T-cell (primary cell): ENCODE results near the gene FKBP10. TPM values are rescaled to one million over a fixed set of nuclear protein-coding genes. Genes with fewer than 3 reads are reported as not detected.

Experiments
- ATAC-seq, 4 experiments: fragments of 200-7000 bp in 3 of 4; fragments of 150-1000 bp in 1 of 4; cut with Tn5 transposase; replicated peaks in 1 of 4; 1 replicate in 3 of 4; 2 replicates in 1 of 4; pipeline ENCODE4 v1.10.0; 2021; ENCODE audit warnings: moderate library complexity in 3 of 4, mild to moderate bottlenecking in 2 of 4, moderate number of reproducible peaks in 1 of 4
- CTCF ChIA-PET, 2 donors: fragments of 300-600 bp; sonication (Branson Sonifier 250); formaldehyde crosslinking; loops; one replicate each; lab custom pipeline; 2022; ENCODE audit warnings: antibody characterized with exemption in 2 of 2; lab: Charles Lee
- POLR2A ChIA-PET, 2 donors: fragments of 300-600 bp; sonication (Branson Sonifier 250); formaldehyde crosslinking; loops; one replicate each; lab custom pipeline; 2022; ENCODE audit warnings: antibody characterized with exemption in 2 of 2; lab: Charles Lee
- DNase-seq, 35 experiments: peaks; one replicate each; pipeline versions ENCODE4 v3.0.0 to v3.0.0-alpha.2; 2013 to 2023
- H3K27ac ChIP-seq: one replicate; pipeline ENCODE4 v1.5.1; 2013; ENCODE audit warnings: low read length
- H3K27me3 ChIP-seq, 2 experiments: replicated peaks in 1 of 2; 1 replicate in 1 of 2; 2 replicates in 1 of 2; pipeline versions ENCODE4 v1.6.1 to v1.7.0; 2013; ENCODE audit warnings: low read length in 1 of 2, mixed read lengths in 1 of 2; ENCODE audit not compliant: control insufficient read depth in 2 of 2, insufficient read depth in 2 of 2; ENCODE audit errors: extremely low read depth in 1 of 2
- H3K36me3 ChIP-seq, 2 donors: 1 replicate in 1 of 2; 2 replicates in 1 of 2; pipeline versions ENCODE4 v1.6.1 to v1.7.0; 2013; ENCODE audit warnings: low read length in 1 of 2; ENCODE audit not compliant: control insufficient read depth in 2 of 2, insufficient read depth in 1 of 2; ENCODE audit errors: extremely low read depth in 1 of 2
- H3K4me1 ChIP-seq, 2 experiments: 1 replicate in 1 of 2; 2 replicates in 1 of 2; pipeline versions ENCODE4 v1.6.1 to v1.7.0; 2013; ENCODE audit warnings: low read length in 2 of 2, mixed read lengths in 1 of 2; ENCODE audit not compliant: insufficient read depth in 2 of 2, control insufficient read depth in 1 of 2; ENCODE audit errors: extremely low read depth in 1 of 2
- H3K4me3 ChIP-seq, 2 donors: 1 replicate in 1 of 2; 2 replicates in 1 of 2; pipeline versions ENCODE4 v1.5.1 to v1.7.0; 2013; ENCODE audit warnings: mild to moderate bottlenecking in 2 of 2, low read length in 1 of 2, moderate library complexity in 1 of 2; ENCODE audit not compliant: control insufficient read depth in 1 of 2; ENCODE audit errors: extremely low read depth in 1 of 2
- H3K9me3 ChIP-seq: 2 replicates; pipeline ENCODE4 v1.7.0; 2013
- H3K27ac Mint-ChIP-seq, 2 donors: one replicate each; pipeline ENCODE4 v1.8.0; 2020 to 2021; ENCODE audit warnings: mild to moderate bottlenecking in 2 of 2, mixed read lengths in 2 of 2
- H3K27me3 Mint-ChIP-seq, 2 donors: one replicate each; pipeline ENCODE4 v1.8.0; 2021 to 2022; ENCODE audit warnings: mixed read lengths in 2 of 2
- H3K36me3 Mint-ChIP-seq: one replicate; pipeline ENCODE4 v1.8.0; 2021; ENCODE audit warnings: mixed read lengths
- H3K4me1 Mint-ChIP-seq, 3 donors: one replicate each; pipeline ENCODE4 v1.8.0; 2020 to 2022; ENCODE audit warnings: mixed read lengths in 3 of 3, mild to moderate bottlenecking in 1 of 3
- H3K4me3 Mint-ChIP-seq, 3 donors: one replicate each; pipeline ENCODE4 v1.8.0; 2020 to 2022; ENCODE audit warnings: mild to moderate bottlenecking in 3 of 3, mixed read lengths in 3 of 3, moderate library complexity in 3 of 3
- H3K9me3 Mint-ChIP-seq, 3 donors: one replicate each; pipeline ENCODE4 v1.8.0; 2020 to 2022; ENCODE audit warnings: mixed read lengths in 3 of 3
- WGBS: methylation state at CpG from one replicate; pipeline ENCODE4 v1.1.5; 2013; ENCODE audit warnings: missing lambda C conversion rate; ENCODE audit not compliant: insufficient coverage; 5-methylcytosine and 5-hydroxymethylcytosine counted together
- total RNA-seq, 35 experiments: library from RNA in 6 of 35; stranded (reverse) in 6 of 35; fragments of 120-200 nt in 1 of 35; gene quantifications; one replicate each; pipeline versions ENCODE4 v1.2.1 to v1.2.4 and lab custom pipeline; 2013 to 2026

The FKBP10 gene
- total RNA-seq, 5 donors from 2014 or later (not counting 1 experiment from before 2014, with no cell fraction given): 0.49 to 1.3 (median 1.1) TPM; not detected in 1

DNA sequence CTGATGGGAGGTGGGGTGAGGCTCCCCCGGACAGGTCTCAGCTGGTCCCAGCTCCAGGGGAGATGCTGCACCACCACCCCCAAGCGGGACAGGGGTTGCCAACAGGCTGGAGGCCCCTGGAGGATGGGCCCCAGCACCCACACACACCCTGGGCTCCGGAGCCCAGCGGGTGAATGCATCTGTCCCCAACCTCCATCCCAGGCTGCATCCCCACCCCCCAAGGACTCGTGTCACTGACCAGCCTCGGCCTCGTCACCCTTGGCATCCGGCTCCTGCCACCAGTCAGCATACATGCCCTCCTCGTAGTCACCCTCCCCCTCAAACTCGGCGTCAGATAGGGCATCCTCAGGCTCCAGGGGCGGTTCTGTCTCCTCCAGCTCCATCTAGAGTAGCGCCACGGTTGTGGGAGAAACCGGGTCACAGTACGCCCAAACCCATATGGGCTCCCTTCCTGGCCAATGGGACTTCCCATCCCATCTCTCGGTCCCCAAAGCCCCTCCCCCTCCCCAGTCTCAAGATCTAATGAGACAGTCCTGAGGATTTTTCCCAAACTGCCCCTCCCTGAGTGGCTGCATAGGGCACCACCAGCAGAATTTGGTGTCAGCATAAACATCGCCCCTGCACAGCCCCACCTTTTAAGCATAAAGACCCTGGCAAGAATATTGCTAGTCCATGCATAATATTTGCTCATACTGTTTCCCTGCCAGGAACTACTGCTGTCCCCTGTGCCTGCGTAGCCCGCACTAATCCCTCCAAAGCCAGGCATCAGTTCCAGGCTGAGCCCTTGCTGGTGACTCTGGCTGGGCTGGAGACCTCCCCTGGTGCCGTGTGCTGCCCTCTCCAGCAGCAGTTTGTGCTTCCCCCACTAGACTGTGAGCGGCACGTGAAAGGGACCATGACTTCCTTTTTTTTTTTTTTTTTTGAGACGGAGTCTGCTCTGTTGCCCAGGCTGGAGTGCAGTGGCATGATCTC lies 9.5 kb upstream of the FKBP10 start:
- Histone ChIP-seq H3K9me3 (no peaks in the 10 kb centered on the region), H3K4me1 (peaks cover 2 to 18% of the 10 kb centered on the region in 2 experiments), H3K27me3 (peaks cover 0 to 14% of the 10 kb centered on the region in 2 experiments), H3K4me3 (no peak overlapping the region), H3K27ac (no peak overlapping the region), H3K36me3 (no peaks in the 10 kb centered on the region)
- H3K4me3 Mint-ChIP-seq: no peak overlapping the region
- no peaks in the 10 kb centered on the region for H3K36me3 Mint-ChIP-seq
- no peak overlapping the region for H3K27ac Mint-ChIP-seq
- WGBS: 71% methylated on average over 19 of the region's 24 CpGs
- ATAC-seq: no peak
- H3K4me1 Mint-ChIP-seq: peaks cover 4 to 8% (median 4%) of the 10 kb centered on the region in 3 donors
- ChIA-PET CTCF (interaction anchor here in 1 of 2 donors (1.3 kb wide), 1 partner anchor 8 kb away, joined by 4 read pairs; the partner anchor contains the start of gene P3H4), POLR2A (interaction anchor here in 1 of 2 donors (0.7 kb wide), 1 partner anchor 10 kb away, joined by 7 read pairs; the partner anchor contains the start of gene FKBP10)
- H3K27me3 Mint-ChIP-seq: peaks cover 0 to 4% of the 10 kb centered on the region in 2 donors
- no peak for DNase-seq
- no peaks in the 10 kb centered on the region for H3K9me3 Mint-ChIP-seq

DNA sequence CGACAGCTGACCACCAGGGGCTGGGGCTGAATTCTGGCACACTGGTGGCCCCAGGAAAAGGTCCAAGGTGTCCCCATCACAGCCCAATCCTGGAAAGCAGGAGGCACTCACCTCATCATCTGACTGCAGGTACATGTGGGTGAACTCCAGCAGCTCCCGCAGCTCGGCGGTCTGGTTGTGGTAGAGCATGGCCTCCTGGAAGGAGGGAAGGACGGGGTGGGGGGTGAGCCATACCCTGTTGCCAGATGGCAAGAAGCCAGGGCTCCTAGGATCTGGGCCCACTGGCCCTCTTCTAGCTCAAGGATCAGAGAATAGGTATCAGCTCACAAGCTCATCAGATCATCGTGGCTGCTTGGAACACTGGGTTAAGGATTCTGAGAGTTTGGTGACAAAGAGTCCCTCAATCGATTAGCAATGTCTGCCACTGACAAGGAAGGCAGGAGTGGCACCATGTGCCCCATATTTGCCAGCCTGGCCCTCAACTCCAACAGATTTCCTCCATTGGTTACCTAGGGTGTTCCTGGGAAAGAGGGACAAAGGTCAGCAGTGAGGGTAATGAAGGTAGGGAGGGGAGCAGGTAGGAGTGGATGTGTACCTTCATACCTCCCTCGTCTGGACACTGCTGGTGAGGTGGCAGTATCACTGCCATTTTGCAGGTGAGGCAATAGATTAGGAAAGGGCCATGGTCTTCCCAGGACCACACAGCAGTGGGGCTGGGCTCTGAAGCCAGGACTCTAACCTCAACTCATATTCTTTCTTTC lies 5.9 kb upstream of the FKBP10 start:
- H3K27ac ChIP-seq: no peak overlapping the region
- ATAC-seq (no peak), DNase-seq (no peak)
- Mint-ChIP-seq H3K9me3 (no peaks in the 10 kb centered on the region), H3K27me3 (no peaks in the 10 kb centered on the region), H3K4me3 (no peak overlapping the region), H3K27ac (no peak overlapping the region), H3K4me1 (peaks cover 15 to 17% (median 15%) of the 10 kb centered on the region in 3 donors), H3K36me3 (peaks cover 3% of the 10 kb centered on the region)
- H3K9me3 ChIP-seq: no peaks in the 10 kb centered on the region
- H3K4me1 ChIP-seq: peaks cover 0 to 22% of the 10 kb centered on the region in 2 experiments
- no peak overlapping the region for H3K4me3 ChIP-seq
- H3K36me3 ChIP-seq: no peaks in the 10 kb centered on the region
- CTCF ChIA-PET: interaction anchor here in 1 of 2 donors (0.6 kb wide), 1 partner anchor 1413 kb away, joined by 3 read pairs; no protein-coding TSS in a partner anchor
- peaks cover 0 to 15% of the 10 kb centered on the region in 2 experiments for H3K27me3 ChIP-seq
- WGBS: 70% methylated on average over 4 of the region's 8 CpGs
- POLR2A ChIA-PET: no interaction called here

DNA sequence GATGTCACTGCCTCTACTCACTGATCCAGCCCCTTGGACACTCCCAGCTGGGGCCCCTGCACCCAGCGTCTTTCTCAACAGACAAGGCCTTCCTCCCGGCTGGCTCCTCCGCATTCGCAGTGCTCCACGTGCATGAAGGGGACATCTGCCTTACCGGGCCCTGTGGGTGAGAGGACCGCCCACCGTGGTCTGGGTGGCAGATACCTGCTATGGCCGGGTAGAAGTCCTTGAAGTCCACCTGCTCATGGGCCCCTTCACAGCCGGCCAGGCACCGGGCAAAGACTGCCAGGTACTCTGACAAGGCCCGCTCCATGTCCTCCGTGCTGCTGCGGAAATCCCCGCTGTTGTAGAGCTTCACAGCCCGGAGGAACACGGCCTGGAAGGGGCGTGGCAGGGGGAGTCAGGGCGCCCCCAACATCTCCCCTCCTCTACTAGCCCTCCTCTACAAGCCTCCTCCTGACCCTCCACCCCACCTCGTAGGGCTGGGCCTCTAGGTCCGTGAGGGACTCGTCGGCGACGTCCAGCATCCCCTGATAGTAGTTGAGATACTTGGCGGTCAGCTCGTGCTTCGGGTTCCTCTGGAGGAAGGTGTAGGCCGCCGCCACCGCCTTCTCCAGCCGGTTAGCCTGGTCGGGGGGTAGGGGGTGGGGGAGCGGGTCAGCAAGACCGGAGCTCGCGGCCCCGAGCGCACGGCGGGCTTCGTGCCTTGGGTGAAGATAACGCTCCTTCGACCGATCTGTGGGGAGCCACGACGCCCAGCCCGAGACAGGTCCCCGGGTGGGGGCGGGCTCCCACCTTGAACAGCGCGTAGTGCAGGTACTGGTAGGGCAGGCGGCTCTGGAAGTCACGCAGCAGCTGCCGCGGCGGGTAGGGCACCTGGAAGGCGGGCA lies 1.9 kb upstream of the FKBP10 start:
- H3K4me3 ChIP-seq: peak overlapping the region; percentile 64 to 75
- peaks cover 0 to 33% of the 10 kb centered on the region in 2 experiments for H3K4me1 ChIP-seq
- peaks cover 3% of the 10 kb centered on the region for H3K36me3 Mint-ChIP-seq
- ChIA-PET POLR2A (interaction anchor here in 1 of 2 donors (0.6 kb wide), 1 partner anchor 120 kb away, joined by 5 read pairs; the partner anchor contains the start of gene ODAD4), CTCF (interaction anchor here (0.6 to 2.1 kb wide), 5 partner anchors 9 to 73 kb away, joined by 3 to 7 read pairs (median 4); partner anchors contain the start of gene JUP (in 1 of the 2))
- peak overlapping the region; percentile 68 to 96 (median 84) for H3K4me3 Mint-ChIP-seq
- H3K4me1 Mint-ChIP-seq: peaks cover 20 to 28% (median 25%) of the 10 kb centered on the region in 3 donors
- DNase-seq (peak in 6 of 35 experiments; percentile 9 to 27 (median 23)), ATAC-seq (peak; percentile 53 to 61 (median 60))
- no peaks in the 10 kb centered on the region for H3K9me3 ChIP-seq
- no peaks in the 10 kb centered on the region for H3K36me3 ChIP-seq
- peaks cover 0 to 24% of the 10 kb centered on the region in 2 experiments for H3K27me3 ChIP-seq
- no peak overlapping the region for H3K27ac ChIP-seq
- 33% methylated on average over 41 of the region's 58 CpGs for WGBS
- no peaks in the 10 kb centered on the region for H3K27me3 Mint-ChIP-seq
- no peak overlapping the region for H3K27ac Mint-ChIP-seq
- H3K9me3 Mint-ChIP-seq: no peaks in the 10 kb centered on the region

DNA sequence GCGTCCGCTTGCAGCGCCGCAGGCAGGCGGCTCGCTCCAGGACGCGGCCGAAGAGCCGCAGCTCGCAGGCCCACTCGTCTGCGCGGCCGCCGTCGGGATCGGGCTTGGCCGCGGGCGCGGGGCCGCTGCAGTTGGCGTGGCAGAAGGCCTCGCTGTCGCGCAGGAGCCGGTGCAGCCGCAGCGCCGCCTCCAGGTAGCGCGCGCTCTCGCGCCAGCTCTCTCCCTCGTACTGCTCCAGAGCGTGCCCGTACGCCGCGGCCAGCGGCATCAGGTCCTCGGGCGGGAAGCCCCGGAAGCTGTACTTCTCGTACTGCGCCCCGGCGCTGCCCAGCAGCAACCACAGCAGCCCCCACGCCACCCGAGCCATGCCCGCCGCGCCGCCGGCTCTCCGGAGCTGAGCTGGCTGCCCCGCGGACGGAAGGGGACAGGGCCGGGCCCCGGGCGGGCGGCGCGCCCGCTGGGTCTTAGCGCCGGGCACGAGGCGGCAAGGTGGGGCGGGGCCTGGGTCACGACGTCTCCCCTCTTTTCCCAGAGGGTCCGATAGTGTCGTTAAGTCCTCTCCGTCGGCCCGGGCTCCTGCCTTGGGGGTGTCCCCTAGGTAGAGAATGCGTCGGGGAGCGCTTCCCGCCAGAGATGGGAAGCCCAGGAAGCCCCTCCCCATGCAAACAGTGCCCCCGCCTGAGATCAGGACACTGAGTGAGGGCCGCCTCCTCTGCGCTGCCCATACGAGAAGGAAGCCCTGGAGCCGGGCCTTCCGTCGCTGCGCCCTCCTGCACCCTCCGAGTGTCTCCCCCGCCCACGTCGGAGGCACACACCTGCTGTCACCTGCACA lies 1.0 kb upstream of the FKBP10 start, which contains the start of gene P3H4:
TSS of gene P3H4 (minus strand) at position 401 of the 832 bp plus-strand sequence. CDS start at position 367, 34 bp downstream.
- DNase-seq: peak; percentile 34 to 85 (median 67)
- ChIA-PET CTCF (interaction anchor here (0.6 to 2.1 kb wide), 6 partner anchors 7 to 76 kb away, joined by 3 to 7 read pairs (median 4); partner anchors contain the start of gene JUP (in 1 of the 2)), POLR2A (interaction anchor here in 1 of 2 donors (0.6 to 1.0 kb wide), 2 partner anchors 119 to 124 kb away, joined by 3 to 5 read pairs; partner anchors contain the start of gene ODAD4)
- peak; percentile 92 to 94 (median 92) for ATAC-seq
- H3K36me3 Mint-ChIP-seq: peaks cover 3% of the 10 kb centered on the region
- no peaks in the 10 kb centered on the region for H3K27me3 Mint-ChIP-seq
- Histone ChIP-seq H3K4me1 (peaks cover 0 to 33% of the 10 kb centered on the region in 2 experiments), H3K27ac (no peak within 1 kb of the TSS), H3K4me3 (peak within 1 kb of the TSS; percentile 64 to 75), H3K36me3 (no peaks in the 10 kb centered on the region), H3K27me3 (peaks cover 0 to 25% of the 10 kb centered on the region in 2 experiments), H3K9me3 (no peaks in the 10 kb centered on the region)
- H3K4me3 Mint-ChIP-seq: peak within 1 kb of the TSS; percentile 84 to 96 (median 90)
- under 1% methylated on average over 84 of the region's 96 CpGs for WGBS
- peak within 1 kb of the TSS; percentile 22 to 57 for H3K27ac Mint-ChIP-seq
- peaks cover 20 to 28% (median 25%) of the 10 kb centered on the region in 3 donors for H3K4me1 Mint-ChIP-seq
- no peaks in the 10 kb centered on the region for H3K9me3 Mint-ChIP-seq
